ENCODE results near the gene OSTN. TPM values are rescaled to one million over a fixed set of nuclear protein-coding genes. Genes with fewer than 3 reads are reported as not detected.

The OSTN gene
- polyA plus RNA-seq, 5 donors = 0.06 to 0.20 (median 0.07) TPM; not detected in 1

- DNase-seq = no peak
These were observed 108.3 kb downstream of the OSTN start for GRCh38 chr3:191307341-191307740.

- DNase-seq = no peak
These were observed 114.3 kb downstream of the OSTN start for GRCh38 chr3:191313296-191313695.

GRCh38 chr3:191314109-191314728, 115.2 kb downstream of the OSTN start:
- no peak for DNase-seq

Other genes starting within 250 kb of the OSTN start
- 10 to 100 TPM; 45.3 to 83.8 (median 66.8) TPM for gene CCDC50, start 130.2 kb downstream of the OSTN start, polyA plus RNA-seq (ENCODE audit: insufficient read depth in 1 of 5, insufficient read length in 5 of 5, low replicate concordance in 1 of 5)
- 1 to 10 TPM in 3 of 5 donors, under 1 TPM in 2; 0.34 to 1.7 (median 1.0) TPM for gene UTS2B, start 131.3 kb downstream of the OSTN start, polyA plus RNA-seq (ENCODE audit: insufficient read depth in 1 of 5, insufficient read length in 5 of 5, low replicate concordance in 1 of 5)